HG03025 (cell line): Measurements from ENCODE around the gene KLF16.

Experiments
- ATAC-seq: cut with Tn5 transposase; IDR thresholded peaks from one replicate; pipeline ENCODE4 v1.9.1; 2021; ENCODE audit warnings: mild to moderate bottlenecking, moderate library complexity; ENCODE audit not compliant: unreplicated experiment, low FRiP score

KLF16 gene

DNA sequence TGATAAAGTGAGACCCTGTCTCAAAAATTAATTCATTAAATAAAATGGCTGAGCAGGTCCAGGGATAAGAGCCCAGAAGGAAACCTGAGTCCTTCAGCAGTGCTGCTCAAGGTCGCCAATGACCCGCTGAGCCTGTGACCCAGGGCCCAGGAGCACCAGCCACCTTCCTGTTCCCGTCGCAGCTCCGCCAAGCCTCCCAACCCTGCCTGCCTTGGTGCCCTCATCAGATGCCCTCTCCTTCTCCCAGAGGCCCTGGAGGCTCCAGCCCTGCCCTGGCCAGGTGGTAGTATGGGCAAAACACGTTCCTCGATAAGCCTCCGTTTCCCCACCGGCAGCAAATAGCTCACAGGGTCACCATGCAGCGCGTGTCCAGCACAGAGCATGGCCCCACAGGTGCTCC is 17.7 kb downstream of the KLF16 start:
- ATAC-seq = no peak

DNA sequence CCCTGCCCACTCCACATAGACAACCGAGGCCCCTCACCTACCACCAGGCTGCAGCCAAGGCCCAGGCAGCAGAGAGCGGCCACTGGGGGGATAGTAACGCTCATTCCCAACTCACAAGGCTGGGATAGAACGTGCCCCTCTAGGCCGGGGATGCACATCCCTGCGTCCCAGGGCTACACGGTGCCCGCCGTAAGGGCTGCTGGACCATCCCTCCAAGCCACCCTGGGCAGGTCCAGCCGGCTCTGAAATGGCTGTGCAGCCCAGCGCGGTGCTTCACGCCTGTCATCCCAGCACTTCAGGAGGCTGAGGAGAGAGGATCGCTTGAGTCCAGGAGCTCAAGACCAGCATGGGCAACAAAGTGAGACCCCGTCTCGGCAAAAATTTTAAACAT is 18.3 kb downstream of the KLF16 start:
- no peak for ATAC-seq

DNA sequence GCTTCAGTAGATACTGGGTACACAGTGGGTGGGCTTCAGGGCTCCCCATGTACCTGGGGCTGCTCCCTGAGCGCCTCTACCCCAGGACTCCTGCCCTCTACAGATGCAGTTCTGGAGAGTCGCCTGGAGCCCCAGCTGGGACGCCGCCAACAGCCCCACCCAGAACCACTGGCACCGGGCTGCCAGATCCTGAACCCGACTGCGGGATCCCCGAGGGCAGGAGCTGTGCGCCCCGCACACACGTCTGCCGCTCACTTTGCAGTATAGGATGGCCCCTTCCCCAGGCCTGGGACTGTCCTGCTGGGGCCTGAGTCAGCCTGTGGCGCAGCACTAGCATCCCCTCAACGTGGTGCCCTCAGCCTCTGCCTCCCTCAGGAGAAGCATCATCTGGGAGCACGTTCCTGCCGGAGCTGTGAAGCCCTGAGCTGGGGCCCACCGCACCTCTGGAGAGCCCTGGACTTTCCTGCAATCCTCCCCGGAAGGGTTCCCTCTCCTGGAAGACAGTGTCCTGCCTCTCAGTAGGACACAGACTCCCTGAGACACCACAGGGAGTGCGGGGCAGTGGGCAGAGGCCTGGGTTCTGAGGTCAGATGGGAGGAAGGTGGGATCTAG is 18.8 kb downstream of the KLF16 start:
- no peak for ATAC-seq

DNA sequence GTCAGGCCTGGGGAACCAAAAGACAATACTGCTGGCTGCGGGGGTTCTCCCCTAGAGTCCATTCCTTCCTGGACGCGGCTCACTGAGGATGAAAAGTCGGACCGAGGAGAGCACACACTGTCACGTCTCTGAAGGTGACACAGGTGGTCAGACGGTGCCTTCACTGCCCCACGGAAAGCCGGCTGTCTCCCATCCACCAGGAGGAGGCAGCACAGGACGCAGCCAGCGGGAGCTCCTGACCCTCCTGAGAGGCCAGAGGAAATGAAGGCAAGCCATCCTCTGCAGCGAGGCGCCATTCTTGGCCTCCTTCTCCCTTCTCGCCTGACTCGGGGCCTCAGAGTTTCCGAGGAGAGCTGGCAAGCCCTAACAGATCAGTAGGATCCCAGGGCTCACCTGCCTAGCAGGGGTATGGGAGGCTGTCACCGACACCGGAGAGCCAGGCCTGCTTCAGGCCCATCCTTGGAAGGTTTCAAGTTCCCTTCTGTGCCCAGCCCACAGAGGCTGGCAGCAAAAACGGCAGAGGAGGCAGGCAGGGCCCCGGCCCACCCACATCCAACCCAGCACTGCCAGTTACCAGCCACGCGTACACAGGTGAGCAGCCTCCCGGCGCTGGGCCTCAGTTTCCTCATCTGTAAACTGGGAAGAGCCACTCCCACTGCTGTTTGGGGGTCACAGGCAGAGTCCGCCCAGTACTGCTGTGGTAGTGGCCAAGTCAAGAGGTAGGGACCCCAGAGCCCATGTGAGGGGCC is 19.6 kb downstream of the KLF16 start:
- no peak for ATAC-seq

DNA sequence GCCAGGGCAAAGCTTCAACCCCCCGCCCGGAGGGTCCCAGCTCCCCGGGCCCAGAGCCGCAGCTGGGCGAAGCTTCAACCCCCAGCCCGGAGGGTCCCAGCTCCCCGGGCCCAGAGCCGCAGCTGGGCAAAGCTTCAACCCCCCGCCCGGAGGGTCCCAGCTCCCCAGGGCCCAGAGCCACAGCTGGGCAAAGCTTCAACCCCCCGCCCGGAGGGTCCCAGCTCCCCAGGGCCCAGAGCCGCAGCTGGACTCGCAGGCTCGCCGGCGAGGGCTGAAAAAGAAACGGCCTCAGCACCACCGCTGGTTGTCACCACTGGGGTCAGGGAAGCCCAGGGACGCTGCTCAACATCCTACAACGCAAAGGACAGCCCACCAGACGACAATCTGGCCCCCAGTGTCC is 20.3 kb downstream of the KLF16 start:
- no peak for ATAC-seq

DNA sequence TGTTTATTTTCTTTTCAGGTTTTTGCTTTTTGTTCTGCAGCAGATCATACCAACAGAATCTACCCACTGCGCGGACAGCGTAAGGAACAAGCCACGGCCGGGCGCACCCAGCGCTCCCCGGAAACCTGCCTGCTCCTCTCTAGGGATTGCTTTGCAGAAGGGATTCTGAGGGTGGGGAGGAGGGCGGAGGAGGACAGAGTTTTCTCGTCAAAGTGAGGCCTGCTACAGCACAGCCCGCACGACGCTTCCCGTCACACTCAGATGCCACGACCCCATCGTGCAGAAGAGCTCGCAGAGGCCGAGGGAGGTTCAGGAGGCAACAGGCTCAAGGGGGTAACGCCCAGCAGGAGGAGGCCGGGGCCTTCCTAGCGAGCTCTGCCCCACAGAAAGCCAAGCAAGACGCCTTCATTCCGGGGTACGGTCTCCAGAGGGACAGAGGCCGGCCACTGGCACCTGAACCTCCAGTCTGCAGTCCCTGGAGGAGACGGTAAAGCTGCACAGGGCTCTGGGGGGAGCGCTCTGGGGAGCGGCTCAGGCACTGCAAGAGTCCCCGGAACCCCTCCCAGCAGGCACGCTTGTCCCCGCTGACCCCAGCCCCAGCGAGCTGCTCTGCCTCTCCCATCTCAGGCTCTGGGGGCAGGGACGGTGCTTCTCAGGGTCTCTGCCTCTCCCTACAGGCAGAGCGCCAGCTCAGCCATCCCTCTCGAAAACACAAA is 22.0 kb downstream of the KLF16 start:
- ATAC-seq = no peak

DNA sequence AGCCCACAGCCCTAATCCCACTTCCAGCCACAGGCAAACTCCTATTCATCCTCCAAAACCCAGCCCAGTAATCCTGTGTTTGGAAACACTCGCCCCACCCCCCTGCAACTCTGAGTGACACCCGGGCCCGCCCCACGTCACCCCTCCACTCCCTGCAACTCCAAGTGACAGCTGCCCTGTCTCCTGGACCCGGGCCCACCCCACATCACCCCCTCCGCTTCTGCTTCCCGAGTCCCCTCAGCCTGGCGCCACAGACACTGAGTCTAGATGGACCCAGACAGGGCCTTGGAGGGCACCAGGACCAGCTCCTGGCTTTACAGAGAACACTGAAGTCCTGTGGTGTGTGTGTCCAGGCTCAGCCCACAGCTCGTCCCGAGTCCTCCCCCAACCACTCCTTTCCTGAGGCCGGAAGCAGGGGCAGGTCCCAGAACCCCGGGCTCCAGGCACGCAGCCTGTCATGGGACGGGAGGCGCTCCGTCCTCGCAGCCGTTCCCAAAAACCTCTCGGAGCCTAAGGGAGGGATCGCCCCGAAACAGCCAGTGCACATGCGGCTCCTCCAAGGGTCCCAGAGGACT is 22.8 kb downstream of the KLF16 start:
- no peak for ATAC-seq

DNA sequence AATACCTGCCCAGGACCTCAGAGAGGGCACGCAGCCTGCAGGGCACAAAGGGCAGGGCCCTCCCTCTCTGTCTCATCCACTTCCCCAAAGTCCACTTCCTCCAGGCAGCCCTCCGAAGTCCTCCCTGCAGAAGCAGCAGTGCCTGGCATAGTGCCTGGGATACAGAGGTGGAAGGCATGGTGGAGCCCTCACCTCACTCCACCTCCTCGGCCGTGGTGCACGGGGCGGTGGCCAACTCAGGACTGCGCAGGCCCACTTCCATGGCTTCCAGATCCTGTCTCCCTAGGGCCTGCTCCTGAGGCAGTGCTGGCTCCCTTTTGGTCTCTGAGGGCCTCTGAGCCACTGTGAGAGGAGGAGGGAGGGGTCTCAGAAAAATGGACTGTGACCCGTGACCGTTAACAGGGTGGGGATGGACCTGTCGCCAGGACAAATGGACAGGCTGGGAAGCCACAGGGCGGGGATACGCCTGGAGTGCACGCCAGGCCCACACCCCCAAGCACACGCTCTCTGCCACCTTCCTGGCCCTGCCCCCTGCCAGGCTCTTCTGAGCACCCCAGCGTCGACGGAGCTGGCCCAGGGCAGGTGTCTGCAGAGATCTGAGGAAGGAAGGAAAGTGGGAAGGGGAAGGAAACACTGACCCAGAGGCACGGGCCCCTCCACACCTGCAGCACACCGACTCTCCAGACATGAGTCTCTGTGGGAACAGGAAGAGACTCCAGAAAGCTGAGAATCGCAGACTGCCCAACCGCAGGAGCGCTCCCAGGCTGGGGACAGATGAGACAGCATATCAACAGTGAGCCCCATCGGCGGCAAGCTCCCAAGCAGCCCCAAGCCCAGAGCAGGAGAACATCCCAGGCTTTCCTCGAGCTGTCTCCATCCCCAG is 23.5 kb downstream of the KLF16 start:
- no peak for ATAC-seq

DNA sequence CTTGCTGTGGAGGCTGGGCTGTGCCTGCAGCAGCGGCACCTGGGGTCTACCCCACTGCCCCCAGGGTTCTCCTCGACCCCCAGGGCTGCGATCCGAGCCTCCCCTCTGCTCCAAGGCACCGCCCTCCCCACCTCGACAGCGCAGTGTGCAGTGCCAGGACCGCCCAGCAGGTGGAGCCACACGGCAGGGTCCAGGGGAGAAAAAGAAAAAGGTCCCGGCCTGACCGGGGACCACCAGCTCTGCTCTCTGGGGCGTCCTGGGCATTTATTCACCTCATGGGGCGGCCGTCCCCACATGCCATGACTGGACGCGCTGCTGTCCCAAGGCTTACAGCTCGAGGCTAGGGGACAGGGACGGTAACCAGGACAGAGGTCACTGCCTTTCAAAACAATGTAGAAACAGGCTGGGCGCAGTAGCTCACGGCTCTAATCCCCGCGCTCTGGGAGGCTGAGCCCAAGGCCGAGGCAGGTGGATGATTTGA is 25.7 kb downstream of the KLF16 start:
- ATAC-seq = no peak

DNA sequence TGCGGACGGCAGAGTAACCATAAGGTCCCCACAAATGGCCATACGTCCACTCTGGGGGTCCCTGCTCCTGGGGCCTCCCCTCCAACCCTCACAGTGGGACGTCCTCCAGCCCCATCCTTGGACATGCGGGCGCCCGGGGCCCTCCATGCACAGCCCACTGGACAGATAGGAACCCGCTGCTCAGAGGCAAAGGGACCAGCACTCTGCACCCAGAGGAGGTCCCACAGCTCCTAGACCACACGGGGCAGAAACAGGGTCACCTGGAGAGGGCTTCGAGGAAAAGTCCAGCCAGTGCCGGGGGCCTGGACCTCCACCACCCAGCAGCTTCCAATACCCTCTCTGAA is 26.2 kb downstream of the KLF16 start:
- no peak for ATAC-seq

DNA sequence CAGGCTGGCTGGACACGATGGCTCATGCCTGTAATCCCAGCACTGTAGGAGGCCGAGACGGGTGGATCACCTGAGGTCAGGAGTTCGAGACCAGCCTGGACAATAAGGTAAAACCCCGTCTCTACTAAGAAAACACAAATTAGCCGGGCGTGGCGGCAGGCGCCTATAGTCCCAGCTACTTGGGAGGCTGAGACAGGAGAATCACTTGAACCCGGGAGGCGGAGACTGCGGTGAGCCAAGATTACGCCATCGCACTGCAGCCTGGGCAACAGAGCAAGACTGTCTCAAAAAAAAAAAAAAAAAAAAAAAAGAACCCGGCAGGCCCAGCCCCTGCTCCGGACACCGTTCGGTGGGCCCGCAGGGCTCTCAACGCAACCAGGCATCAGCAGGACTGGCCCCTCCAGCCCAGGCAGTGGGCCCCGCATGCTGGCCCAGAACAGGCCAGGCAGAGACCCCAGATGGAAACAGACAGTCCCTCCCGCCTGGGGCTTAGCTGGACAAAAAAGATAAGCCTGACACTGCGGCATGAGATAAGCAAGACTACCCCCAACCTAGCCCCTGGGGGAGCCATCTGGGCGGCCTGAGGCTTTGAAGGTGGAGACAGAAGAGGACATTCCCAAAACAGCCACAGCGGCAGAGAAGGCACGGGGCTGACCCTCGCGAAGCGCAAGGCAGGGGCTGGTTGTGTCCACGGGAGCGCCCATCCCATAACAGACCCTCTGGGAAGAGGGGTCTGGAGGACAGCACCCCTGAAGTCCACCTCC is 26.7 kb downstream of the KLF16 start:
- ATAC-seq = no peak

DNA sequence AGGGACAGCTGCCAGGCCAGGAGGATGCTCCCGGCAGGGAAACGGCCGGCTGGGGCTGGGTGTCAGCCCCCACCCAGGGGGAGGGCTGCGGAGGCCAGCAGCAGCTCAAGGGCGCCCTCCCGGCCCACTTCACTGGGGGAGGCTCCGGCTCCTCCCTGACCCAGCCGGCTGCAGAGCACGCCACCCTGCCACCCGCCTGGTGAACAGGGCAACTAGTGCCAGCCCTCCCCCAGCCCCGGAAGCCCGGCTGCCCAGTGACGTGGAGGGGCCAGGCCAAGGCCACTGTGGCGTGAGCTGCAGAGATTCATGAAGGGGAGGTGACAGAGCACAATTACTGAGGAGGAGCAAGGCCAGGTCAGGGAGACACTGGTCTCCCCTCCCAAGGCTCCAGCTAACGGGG is 29.8 kb downstream of the KLF16 start:
- no peak for ATAC-seq

DNA sequence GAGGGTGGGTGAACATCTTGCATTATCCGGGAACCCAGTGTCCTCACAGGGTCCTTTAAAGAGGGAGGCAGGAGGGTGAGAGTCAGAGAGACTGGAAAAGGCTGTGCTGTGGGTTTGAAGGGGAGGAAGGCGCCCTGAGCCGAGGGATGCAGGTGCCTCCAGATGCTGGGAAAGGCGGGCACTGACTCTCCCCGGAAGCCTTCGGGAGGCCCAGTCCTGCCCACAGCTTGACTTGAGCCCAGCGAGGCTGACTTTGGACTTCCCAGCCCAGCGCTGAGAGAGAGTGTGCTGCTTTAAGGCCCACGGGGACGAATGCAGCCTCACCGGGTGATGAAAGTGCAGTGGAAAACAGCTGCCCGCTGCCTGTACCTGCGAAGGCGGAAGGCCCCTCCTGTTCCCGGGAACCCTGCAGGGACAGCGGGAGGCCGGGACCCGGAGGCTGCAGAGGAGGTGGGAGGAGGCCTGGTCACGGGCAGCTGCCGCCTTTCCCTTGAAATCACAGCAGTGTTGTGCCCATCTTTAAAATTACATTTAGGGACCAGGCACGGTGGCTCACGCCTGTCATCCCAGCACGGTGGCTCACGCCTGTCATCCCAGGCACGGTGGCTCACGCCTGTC is 31.2 kb downstream of the KLF16 start:
- no peak for ATAC-seq

DNA sequence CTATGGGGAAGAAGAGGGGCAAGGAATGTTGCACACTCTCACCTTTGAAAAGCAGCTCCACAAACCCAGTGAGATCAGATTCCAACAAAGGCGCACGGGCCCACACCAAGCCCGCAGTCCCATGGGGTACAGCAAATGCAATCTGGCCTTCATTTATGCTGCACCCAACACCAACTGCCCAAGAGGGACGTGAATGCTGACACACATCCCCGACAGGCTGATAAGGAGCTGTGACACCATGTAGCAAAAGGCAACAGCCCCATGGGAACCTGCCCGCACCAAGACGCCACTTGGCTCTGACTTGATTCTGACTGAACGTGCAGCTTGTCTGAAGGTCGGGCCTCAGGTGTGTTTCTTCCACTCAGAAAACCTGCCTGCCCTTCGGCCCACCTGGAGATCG is 32.4 kb downstream of the KLF16 start:
- ATAC-seq = no peak

DNA sequence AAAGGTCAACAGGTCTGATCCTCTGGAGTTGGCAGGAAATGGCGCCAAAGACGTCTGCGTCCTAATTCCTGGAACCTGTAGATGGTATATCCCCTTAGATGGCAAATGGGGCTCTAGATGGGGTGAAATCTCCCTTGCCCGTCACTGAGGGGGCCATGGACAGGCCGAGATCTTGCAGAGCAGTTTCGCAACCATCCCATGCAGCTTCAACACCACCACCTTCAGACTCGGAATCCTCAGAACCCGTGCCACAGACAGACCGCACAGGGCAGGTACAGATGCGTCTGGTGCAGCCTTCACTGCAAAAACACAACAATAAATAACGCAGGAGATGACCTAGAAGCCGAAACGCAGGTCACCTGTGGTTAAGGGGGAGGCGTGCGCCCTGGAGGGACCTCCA is 32.8 kb downstream of the KLF16 start:
- no peak for ATAC-seq

DNA sequence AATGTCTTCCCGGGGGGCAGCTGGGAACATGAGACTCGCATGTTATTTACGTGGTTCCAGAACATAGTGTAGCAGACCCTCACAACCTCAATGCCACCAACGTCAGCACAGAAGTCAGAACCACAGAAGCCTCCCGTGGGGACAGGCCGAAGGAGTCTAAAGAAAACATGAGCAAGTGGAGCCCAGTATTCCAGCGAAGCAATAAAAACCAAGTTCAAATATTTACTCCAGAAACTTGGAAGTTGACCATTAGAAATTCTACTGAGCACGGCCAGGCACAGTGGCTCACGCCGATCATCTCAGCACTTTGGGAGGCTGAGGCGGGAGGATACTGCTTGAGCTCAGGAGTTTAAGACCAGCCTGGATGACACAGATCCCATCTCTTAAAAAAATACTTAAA is 33.4 kb downstream of the KLF16 start:
- ATAC-seq = no peak

DNA sequence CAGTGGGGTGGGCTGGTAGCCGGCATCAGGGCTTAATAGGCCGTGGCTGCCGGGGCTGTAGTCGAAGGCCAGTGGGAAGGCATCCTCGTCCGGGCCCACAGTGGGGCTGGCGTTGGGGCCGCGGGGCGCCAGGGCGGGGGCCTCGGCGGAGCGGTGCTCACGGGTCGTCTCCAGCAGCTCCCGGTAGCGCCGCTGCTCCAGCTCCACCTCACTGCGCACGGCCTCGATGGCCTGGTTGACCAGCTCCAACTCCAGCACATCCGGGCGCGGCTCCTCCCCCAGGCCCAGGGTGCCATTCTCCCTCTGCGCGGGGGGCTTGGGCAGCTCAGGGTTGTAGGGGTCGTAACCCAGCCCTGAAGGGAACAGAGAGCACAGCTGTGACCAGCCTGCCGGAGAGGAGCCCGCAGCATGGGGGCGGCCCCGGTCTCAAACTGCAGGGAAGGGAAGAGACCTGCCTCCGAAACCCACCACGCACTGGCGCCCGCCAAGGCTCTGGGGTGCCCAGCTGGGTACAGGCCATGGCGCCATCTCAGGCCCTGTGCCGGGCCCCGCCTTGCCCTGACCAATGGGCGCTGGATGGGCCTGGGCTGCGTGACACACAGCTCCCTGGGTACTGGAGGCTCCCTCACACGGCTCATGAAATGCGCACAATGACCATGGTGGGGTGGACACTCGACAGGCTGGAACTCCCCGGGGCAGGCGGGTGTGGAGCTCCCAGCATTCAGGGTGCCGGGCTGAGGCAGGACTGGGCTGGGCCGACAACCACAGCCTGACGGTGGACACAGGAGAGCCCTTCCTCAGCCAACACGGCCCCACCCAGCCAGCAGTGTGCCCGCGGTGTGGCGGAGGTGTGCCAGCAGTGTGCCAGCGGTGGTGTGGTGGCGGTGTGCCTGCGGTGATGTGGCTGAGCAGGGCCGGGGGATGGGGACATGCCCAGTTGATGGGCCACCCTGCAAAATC is 34.8 kb downstream of the KLF16 start:
- ATAC-seq = no peak

DNA sequence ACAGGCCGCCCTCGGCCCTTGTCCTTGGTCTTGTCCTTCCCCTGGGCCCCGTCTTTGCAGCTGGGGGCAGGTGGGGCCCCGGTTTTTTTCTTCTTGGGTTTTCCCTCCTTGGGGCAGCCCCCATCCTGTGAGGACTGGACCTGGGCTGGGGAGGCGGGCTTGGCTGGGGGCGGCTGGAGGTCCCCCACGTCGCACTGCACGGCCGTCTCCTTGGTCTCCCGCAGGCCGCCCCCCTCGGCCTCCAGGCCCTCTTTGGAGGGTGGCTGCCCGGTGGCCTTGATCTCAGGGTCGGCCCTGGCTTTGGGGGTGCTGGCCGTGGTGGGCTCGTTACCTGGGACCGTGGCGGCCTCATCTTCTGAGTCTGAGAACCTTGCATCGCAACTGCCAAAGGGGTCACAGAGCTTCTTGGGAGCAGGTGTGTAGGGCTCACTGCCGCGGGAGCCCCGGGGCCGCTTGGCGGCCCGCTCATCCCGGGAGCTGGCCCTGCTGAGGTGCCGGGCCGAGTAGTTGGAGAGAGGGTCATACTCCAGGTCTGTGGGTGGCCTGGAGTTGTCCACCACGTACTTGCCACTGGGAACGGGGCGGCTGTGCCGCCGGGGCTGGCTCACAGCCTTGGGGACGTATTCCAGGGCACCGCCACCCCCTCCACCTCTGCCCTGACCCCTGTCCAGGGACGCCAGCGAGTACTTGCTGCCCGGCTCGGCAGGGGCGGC is 35.7 kb downstream of the KLF16 start:
- ATAC-seq = no peak
